Neural cell (in vitro differentiated cells): ENCODE data around the gene TSPAN3. TPM values are rescaled to one million over a fixed set of nuclear protein-coding genes. Genes with fewer than 3 reads are reported as not detected.

Source experiments
- H2AFZ ChIP-seq: fragments of 200-600, 300-800 bp; sonication (generic), shearing (Covaris generic); 2 replicates; pipeline ENCODE4 v1.6.0; 2014; ENCODE audit warnings: low read depth, mild to moderate bottlenecking, antibody characterized with exemption, low read length, moderate library complexity
- H3F3A ChIP-seq: fragments of 200-600 bp; shearing (Covaris generic); 2 replicates; pipeline ENCODE4 v1.6.1; 2016; ENCODE audit warnings: mild to moderate bottlenecking, moderate library complexity, mixed read lengths, antibody characterized with exemption, low read length; ENCODE audit not compliant: insufficient read depth, poor library complexity, severe bottlenecking
- H3K27ac ChIP-seq: fragments of 200-600, 300-800 bp; sonication (generic), shearing (Covaris generic); 2 replicates; pipeline ENCODE4 v1.5.1; 2014; ENCODE audit warnings: mild to moderate bottlenecking, low read length, moderate library complexity
- H3K27me3 ChIP-seq: fragments of 300-800, 200-600 bp; sonication (generic), shearing (Covaris generic); 2 replicates; pipeline ENCODE4 v1.6.0; 2014; ENCODE audit warnings: mild to moderate bottlenecking, low read depth, low read length, moderate library complexity; ENCODE audit not compliant: insufficient read depth
- H3K36me3 ChIP-seq: fragments of 300-800, 200-600 bp; sonication (generic), shearing (Covaris generic); 2 replicates; pipeline ENCODE4 v1.5.1; 2014; ENCODE audit warnings: mild to moderate bottlenecking, antibody characterized with exemption, low read length, moderate library complexity; ENCODE audit not compliant: insufficient read depth
- H3K4me2 ChIP-seq: fragments of 300-800, 200-600 bp; sonication (generic), shearing (Covaris generic); 2 replicates; pipeline ENCODE4 v1.6.0; 2014; ENCODE audit warnings: mild to moderate bottlenecking, low read length
- H3K4me3 ChIP-seq: fragments of 300-800, 200-600 bp; sonication (generic), shearing (Covaris generic); 2 replicates; pipeline ENCODE4 v1.5.1; 2014; ENCODE audit warnings: mild to moderate bottlenecking, low read length, moderate library complexity
- H3K79me2 ChIP-seq: fragments of 200-600 bp; shearing (Covaris generic); replicated peaks from 2 replicates; pipeline ENCODE4 v1.6.0; 2014; ENCODE audit warnings: mild to moderate bottlenecking, low read length, moderate library complexity; ENCODE audit not compliant: insufficient read depth
- H3K9ac ChIP-seq: fragments of 300-800, 200-600 bp; sonication (generic), shearing (Covaris generic); 2 replicates; pipeline ENCODE4 v1.6.1; 2016; ENCODE audit warnings: mild to moderate bottlenecking, low read length, mixed read lengths
- H3K9me2 ChIP-seq: fragments of 200-600 bp; shearing (Covaris generic); 2 replicates; pipeline ENCODE4 v1.6.1; 2016; ENCODE audit warnings: mild to moderate bottlenecking, low read length, mixed read lengths; ENCODE audit not compliant: insufficient read depth
- H3K9me3 ChIP-seq: fragments of 200-600, 300-800 bp; sonication (generic), shearing (Covaris generic); 2 replicates; pipeline ENCODE4 v1.6.1; 2016; ENCODE audit warnings: mild to moderate bottlenecking, mixed run types, low read length, moderate library complexity, mixed read lengths
- H4K20me1 ChIP-seq: fragments of 200-600 bp; shearing (Covaris generic); 2 replicates; pipeline ENCODE4 v1.6.1; 2016; ENCODE audit warnings: mild to moderate bottlenecking, mixed run types; ENCODE audit not compliant: insufficient read depth
- EP300 ChIP-seq: fragments of 450-650 bp; conservative IDR thresholded peaks from 2 replicates; pipeline ENCODE4 v1.6.1; 2014; ENCODE audit warnings: antibody characterized with exemption, mild to moderate bottlenecking, moderate library complexity; ENCODE audit not compliant: poor library complexity, severe bottlenecking
- EZH2 ChIP-seq: fragments of 200-600, 300-800 bp; shearing (Covaris generic), sonication (generic); IDR thresholded peaks from 2 replicates; pipeline ENCODE4 v1.6.1; 2014; ENCODE audit warnings: antibody characterized with exemption, low read length, borderline replicate concordance, mild to moderate bottlenecking; ENCODE audit not compliant: insufficient read depth, poor library complexity, severe bottlenecking
- MXI1 ChIP-seq: fragments of 450-650 bp; conservative IDR thresholded peaks from 2 replicates; pipeline ENCODE4 v1.6.1; 2014; ENCODE audit warnings: antibody characterized with exemption, mild to moderate bottlenecking; ENCODE audit not compliant: poor library complexity, severe bottlenecking
- POLR2AphosphoS5 ChIP-seq: IDR thresholded peaks from 2 replicates; pipeline ENCODE4 v1.6.1; 2012
- RAD21 ChIP-seq: fragments of 450-650 bp; conservative IDR thresholded peaks from 2 replicates; pipeline ENCODE4 v1.6.1; 2014; ENCODE audit warnings: antibody characterized with exemption, mild to moderate bottlenecking, moderate library complexity
- SMC3 ChIP-seq: fragments of 450-650 bp; conservative IDR thresholded peaks from 2 replicates; pipeline ENCODE4 v1.6.1; 2014; ENCODE audit warnings: antibody characterized with exemption, mild to moderate bottlenecking, moderate library complexity; ENCODE audit not compliant: poor library complexity
- TAF1 ChIP-seq: IDR thresholded peaks from 2 replicates; pipeline ENCODE4 v1.6.1; 2012; ENCODE audit warnings: low read depth
- polyA plus RNA-seq: library from polyadenylated mRNA; depleted of rRNA; stranded (reverse); fragments of >200 nt; gene quantifications from 2 replicates; pipeline ENCODE4 v1.2.3, GENCODE V29; 2014
- TF ChIP-seq, protein P1 (sequence below): IDR thresholded peaks from 2 replicates; pipeline ENCODE4 v1.6.1; 2012; ENCODE audit warnings: borderline replicate concordance

TSPAN3 gene
- polyA plus RNA-seq, 1 donor from 2014 or later: 815 TPM

DNA sequence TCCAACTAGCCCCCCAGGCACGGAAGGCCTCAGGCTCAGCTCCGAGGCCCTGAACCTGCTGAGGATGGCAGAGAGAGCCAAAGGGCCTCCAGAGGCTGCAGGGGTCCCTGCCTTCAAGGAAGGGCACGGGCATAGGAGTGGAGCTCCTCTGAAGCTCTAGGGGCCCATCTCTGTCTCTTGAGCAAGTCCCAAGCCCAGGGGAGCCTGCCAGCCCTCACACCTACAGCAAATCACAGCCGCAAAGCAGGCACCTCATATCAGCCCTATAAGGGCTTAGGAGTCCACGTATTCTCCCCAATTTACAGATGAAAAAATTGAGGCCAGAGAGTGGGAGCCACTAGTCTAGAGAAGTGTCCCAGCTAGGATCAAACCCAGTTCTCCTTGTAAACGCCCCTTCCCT lies 61.7 kb downstream of the TSPAN3 start:
- Histone ChIP-seq H3K9me2 (no peaks in the 10 kb centered on the region), H3K79me2 (no peaks in the 10 kb centered on the region), H3K27ac (no peak overlapping the region), H3K27me3 (no peaks in the 10 kb centered on the region), H3K9me3 (no peaks in the 10 kb centered on the region), H3K36me3 (no peaks in the 10 kb centered on the region), H3K4me3 (no peak overlapping the region), H3K9ac (no peak overlapping the region), H2AFZ (no peak overlapping the region), H4K20me1 (no peaks in the 10 kb centered on the region), H3F3A (no peaks in the 10 kb centered on the region), H3K4me2 (no peak overlapping the region)
- TF ChIP-seq MXI1: no peak
- no peak for TF ChIP-seq EP300
- no peak for TF ChIP-seq TAF1
- TF ChIP-seq, protein P1, sequence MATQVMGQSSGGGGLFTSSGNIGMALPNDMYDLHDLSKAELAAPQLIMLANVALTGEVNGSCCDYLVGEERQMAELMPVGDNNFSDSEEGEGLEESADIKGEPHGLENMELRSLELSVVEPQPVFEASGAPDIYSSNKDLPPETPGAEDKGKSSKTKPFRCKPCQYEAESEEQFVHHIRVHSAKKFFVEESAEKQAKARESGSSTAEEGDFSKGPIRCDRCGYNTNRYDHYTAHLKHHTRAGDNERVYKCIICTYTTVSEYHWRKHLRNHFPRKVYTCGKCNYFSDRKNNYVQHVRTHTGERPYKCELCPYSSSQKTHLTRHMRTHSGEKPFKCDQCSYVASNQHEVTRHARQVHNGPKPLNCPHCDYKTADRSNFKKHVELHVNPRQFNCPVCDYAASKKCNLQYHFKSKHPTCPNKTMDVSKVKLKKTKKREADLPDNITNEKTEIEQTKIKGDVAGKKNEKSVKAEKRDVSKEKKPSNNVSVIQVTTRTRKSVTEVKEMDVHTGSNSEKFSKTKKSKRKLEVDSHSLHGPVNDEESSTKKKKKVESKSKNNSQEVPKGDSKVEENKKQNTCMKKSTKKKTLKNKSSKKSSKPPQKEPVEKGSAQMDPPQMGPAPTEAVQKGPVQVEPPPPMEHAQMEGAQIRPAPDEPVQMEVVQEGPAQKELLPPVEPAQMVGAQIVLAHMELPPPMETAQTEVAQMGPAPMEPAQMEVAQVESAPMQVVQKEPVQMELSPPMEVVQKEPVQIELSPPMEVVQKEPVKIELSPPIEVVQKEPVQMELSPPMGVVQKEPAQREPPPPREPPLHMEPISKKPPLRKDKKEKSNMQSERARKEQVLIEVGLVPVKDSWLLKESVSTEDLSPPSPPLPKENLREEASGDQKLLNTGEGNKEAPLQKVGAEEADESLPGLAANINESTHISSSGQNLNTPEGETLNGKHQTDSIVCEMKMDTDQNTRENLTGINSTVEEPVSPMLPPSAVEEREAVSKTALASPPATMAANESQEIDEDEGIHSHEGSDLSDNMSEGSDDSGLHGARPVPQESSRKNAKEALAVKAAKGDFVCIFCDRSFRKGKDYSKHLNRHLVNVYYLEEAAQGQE: no peak

GRCh38 chr15:77004189-77004588 lies 66.7 kb downstream of the TSPAN3 start:
- TF ChIP-seq EP300: no peak
- TF ChIP-seq EZH2: no peak
- no peak for TF ChIP-seq POLR2AphosphoS5
- TF ChIP-seq, protein P1: no peak
- no peak for TF ChIP-seq TAF1
- TF ChIP-seq RAD21: no peak
- TF ChIP-seq SMC3: no peak
- H3K4me3 ChIP-seq: no peak overlapping the region
- H4K20me1 ChIP-seq: no peaks in the 10 kb centered on the region
- no peaks in the 10 kb centered on the region for H3F3A ChIP-seq
- no peaks in the 10 kb centered on the region for H3K27me3 ChIP-seq
- no peaks in the 10 kb centered on the region for H3K36me3 ChIP-seq
- H3K27ac ChIP-seq: no peak overlapping the region
- no peak overlapping the region for H2AFZ ChIP-seq
- no peak overlapping the region for H3K9ac ChIP-seq
- H3K9me2 ChIP-seq: no peaks in the 10 kb centered on the region
- H3K9me3 ChIP-seq: no peaks in the 10 kb centered on the region
- no peak overlapping the region for H3K4me2 ChIP-seq
- H3K79me2 ChIP-seq: no peaks in the 10 kb centered on the region
